ENCODE measurements around the gene MAP2K3. TPM values are rescaled to one million over a fixed set of nuclear protein-coding genes. Genes with fewer than 3 reads are reported as not detected.

Gene MAP2K3
- total and polyA plus RNA-seq, 11 donors, result 29.4 to 170 (median 54.4) TPM

GRCh38 chr17:21246698-21247097 lies 37.8 kb upstream of the MAP2K3 start:
- no peak for DNase-seq
- Histone ChIP-seq H3K4me3 (no peak overlapping the region), H3K4me1 (peaks cover 0 to 85% (median 46%) of the 10 kb centered on the region in 12 donors), H3K27me3 (no peaks in the 10 kb centered on the region), H3K36me3 (peaks cover 0 to 14% (median 0%) of the 10 kb centered on the region in 9 donors), H3K27ac (peak overlapping the region in 2 of 12 donors; percentile 77 to 80), H3K9me3 (no peaks in the 10 kb centered on the region)
- WGBS, 4 donors, result 88 to 97% (median 95%) methylated on average over 4 of the region's 4 CpGs
- intact Hi-C loops (cut with DNase I), result loop anchor here in 4 of 10 donors (10.0 kb wide), 1 partner anchor 122 kb away; the partner anchor contains the start of gene DHRS7B (in 4 of the 4)
- no peak for ATAC-seq
- TF ChIP-seq, protein P1, sequence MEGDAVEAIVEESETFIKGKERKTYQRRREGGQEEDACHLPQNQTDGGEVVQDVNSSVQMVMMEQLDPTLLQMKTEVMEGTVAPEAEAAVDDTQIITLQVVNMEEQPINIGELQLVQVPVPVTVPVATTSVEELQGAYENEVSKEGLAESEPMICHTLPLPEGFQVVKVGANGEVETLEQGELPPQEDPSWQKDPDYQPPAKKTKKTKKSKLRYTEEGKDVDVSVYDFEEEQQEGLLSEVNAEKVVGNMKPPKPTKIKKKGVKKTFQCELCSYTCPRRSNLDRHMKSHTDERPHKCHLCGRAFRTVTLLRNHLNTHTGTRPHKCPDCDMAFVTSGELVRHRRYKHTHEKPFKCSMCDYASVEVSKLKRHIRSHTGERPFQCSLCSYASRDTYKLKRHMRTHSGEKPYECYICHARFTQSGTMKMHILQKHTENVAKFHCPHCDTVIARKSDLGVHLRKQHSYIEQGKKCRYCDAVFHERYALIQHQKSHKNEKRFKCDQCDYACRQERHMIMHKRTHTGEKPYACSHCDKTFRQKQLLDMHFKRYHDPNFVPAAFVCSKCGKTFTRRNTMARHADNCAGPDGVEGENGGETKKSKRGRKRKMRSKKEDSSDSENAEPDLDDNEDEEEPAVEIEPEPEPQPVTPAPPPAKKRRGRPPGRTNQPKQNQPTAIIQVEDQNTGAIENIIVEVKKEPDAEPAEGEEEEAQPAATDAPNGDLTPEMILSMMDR (IDR thresholded peaks at IDR 0.05), result no peak
- TF ChIP-seq POLR2A (IDR thresholded peaks at IDR 0.05), result no peak

- H3K27ac ChIP-seq, result peak overlapping the region in 6 of 12 donors; percentile 39 to 80 (median 60)
Measured at GRCh38 chr17:21247552-21248258, 36.8 kb upstream of the MAP2K3 start.

DNA sequence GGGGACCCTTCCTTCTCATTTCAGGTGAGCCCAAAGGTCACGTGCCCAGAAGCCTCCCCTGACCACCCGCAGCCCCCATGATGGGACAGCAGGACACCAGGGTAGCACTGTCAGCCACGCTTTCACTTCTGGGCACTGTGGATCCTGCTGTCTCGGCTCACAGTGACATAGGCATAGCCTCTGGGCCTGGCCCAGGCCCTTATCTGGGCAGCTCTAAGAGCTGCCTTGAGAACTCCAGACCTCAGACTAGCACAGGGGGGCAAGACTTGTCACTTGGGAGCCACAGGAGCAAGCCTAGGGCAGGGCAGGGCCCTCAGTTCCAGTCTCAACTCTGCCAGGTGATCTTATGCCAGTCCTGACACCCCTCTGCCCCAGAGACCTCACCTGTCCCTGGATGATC lies 36.0 kb upstream of the MAP2K3 start:
- no peak for TF ChIP-seq POLR2A (IDR thresholded peaks at IDR 0.05)
- TF ChIP-seq, protein P1 (IDR thresholded peaks at IDR 0.05), result no peak
- no peaks in the 10 kb centered on the region for H3K27me3 ChIP-seq
- H3K9me3 ChIP-seq, result no peaks in the 10 kb centered on the region
- WGBS, 4 donors, result 55 to 75% (median 66%) methylated on average over 2 to 4 of the region's 4 CpGs
- peaks cover 0 to 77% (median 44%) of the 10 kb centered on the region in 12 donors for H3K4me1 ChIP-seq
- intact Hi-C loops (cut with DNase I), result loop anchor here in 4 of 10 donors (10.0 kb wide), 1 partner anchor 124 kb away; the partner anchor contains the start of gene DHRS7B (in 4 of the 4)
- H3K27ac ChIP-seq, result peak overlapping the region in 9 of 12 donors; percentile 18 to 80 (median 60)
- DNase-seq, result peak in 1 of 5 donors; percentile 54
- H3K4me3 ChIP-seq, result no peak overlapping the region
- ATAC-seq, result peak; percentile 47 to 67 (median 59)
- peaks cover 0 to 2% (median 0%) of the 10 kb centered on the region in 9 donors for H3K36me3 ChIP-seq

More at GRCh38 chr17:21247552-21248258, 36.8 kb upstream of the MAP2K3 start:
- intact Hi-C loops (cut with DNase I), result loop anchor here in 4 of 10 donors (10.0 kb wide), 1 partner anchor 123 kb away; the partner anchor contains the start of gene DHRS7B (in 4 of the 4)
- H3K4me3 ChIP-seq, result no peak overlapping the region
- peaks cover 0 to 85% (median 49%) of the 10 kb centered on the region in 12 donors for H3K4me1 ChIP-seq
- peak in 1 of 4 donors; percentile 1 for ATAC-seq
- 79 to 86% (median 84%) methylated on average over 12 of the region's 12 CpGs for WGBS, 4 donors
- H3K36me3 ChIP-seq, result peaks cover 0 to 4% (median 0%) of the 10 kb centered on the region in 9 donors
- no peak for DNase-seq
- H3K27me3 ChIP-seq, result no peaks in the 10 kb centered on the region
- H3K9me3 ChIP-seq, result no peaks in the 10 kb centered on the region
- TF ChIP-seq, protein P1 (IDR thresholded peaks at IDR 0.05), result no peak
- TF ChIP-seq POLR2A (IDR thresholded peaks at IDR 0.05), result no peak
